ENCODE data around the gene AKIRIN1. TPM values are rescaled to one million over a fixed set of nuclear protein-coding genes. Genes with fewer than 3 reads are reported as not detected.
A peak's percentile ranks its signal among the peaks of the same experiment; 100 is the strongest.
"Not testable (repeated sequence)": the region's sequence is repeated elsewhere in the genome, so short reads cannot be mapped to it uniquely, and the experiment has no call there.

The AKIRIN1 gene
- total RNA-seq, 2 experiments from 2014 or later, result 40.0 to 50.4 TPM

- TF ChIP-seq EZH2phosphoT487 (IDR thresholded peaks at IDR 0.05; ENCODE audit: borderline replicate concordance, low read depth, low read length) (no peak), CTCF (conservative IDR thresholded peaks at IDR 0.05; ENCODE audit: low read length) (no peak)
- Histone ChIP-seq H3K9me3 (ENCODE audit: low read length) (no peaks in the 10 kb centered on the region), H3K4me2 (ENCODE audit: low read length) (no peak overlapping the region), H4K20me1 (ENCODE audit: insufficient read depth, low read length) (peaks cover 7% of the 10 kb centered on the region; the same call in 1 of the 2 replicates), H3K27ac (ENCODE audit: low read depth, low read length, poor library complexity, severe bottlenecking) (no peak overlapping the region), H2AFZ (ENCODE audit: low read length) (no peak overlapping the region), H3K4me3 (ENCODE audit: low read depth, low read length, poor library complexity, severe bottlenecking) (no peak overlapping the region), H3K9me2 (ENCODE audit: insufficient read depth, low read length) (no peaks in the 10 kb centered on the region), H3K79me2 (ENCODE audit: insufficient read depth, low read depth, low read length) (peaks cover 7% of the 10 kb centered on the region; the same call in 1 of the 2 replicates), H3K36me3 (ENCODE audit: insufficient read depth, low read length) (peaks cover 99% of the 10 kb centered on the region), H3K4me1 (ENCODE audit: insufficient read depth, low read length, poor library complexity, severe bottlenecking) (no peaks in the 10 kb centered on the region)
- no peak for DNase-seq (ENCODE audit: low spot score)
- ChIA-PET POLR2A (interaction anchor here (0.5 to 1.7 kb wide), 3 partner anchors 12 to 716 kb away, joined by 3 to 6 read pairs (median 3); partner anchors contain the start of gene NDUFS5), CTCF (ENCODE audit: unreplicated experiment) (no interaction called here)
- no TSS peak for BruUV-seq (replicated peaks)
- intact Hi-C loops (cut with micrococcal nuclease; ENCODE audit: unreplicated experiment), result no loop called here
Measured at GRCh38 chr1:39003794-39004193, 12.7 kb downstream of the AKIRIN1 start.

GRCh38 chr1:39006287-39006686 lies 15.2 kb downstream of the AKIRIN1 start:
- H3K79me2 ChIP-seq (ENCODE audit: insufficient read depth, low read depth, low read length), result no peaks in the 10 kb centered on the region
- no peak for DNase-seq (ENCODE audit: low spot score)
- no peak overlapping the region for H3K4me2 ChIP-seq (ENCODE audit: low read length)
- POLR2A ChIA-PET, result interaction anchor here (0.6 kb wide), 1 partner anchor 118 kb away, joined by 7 read pairs; no protein-coding TSS in a partner anchor
- H4K20me1 ChIP-seq (ENCODE audit: insufficient read depth, low read length), result no peaks in the 10 kb centered on the region
- H3K4me3 ChIP-seq (ENCODE audit: low read depth, low read length, poor library complexity, severe bottlenecking), result no peak overlapping the region
- CTCF ChIA-PET (ENCODE audit: unreplicated experiment), result no interaction called here
- no peak for TF ChIP-seq CTCF (conservative IDR thresholded peaks at IDR 0.05; ENCODE audit: low read length)
- TF ChIP-seq EZH2phosphoT487 (IDR thresholded peaks at IDR 0.05; ENCODE audit: borderline replicate concordance, low read depth, low read length), result no peak
- intact Hi-C loops (cut with micrococcal nuclease; ENCODE audit: unreplicated experiment), result no loop called here
- H3K9me3 ChIP-seq (ENCODE audit: low read length), result no peaks in the 10 kb centered on the region
- H3K9me2 ChIP-seq (ENCODE audit: insufficient read depth, low read length), result no peaks in the 10 kb centered on the region
- no TSS peak for BruUV-seq (replicated peaks)
- H2AFZ ChIP-seq (ENCODE audit: low read length), result no peak overlapping the region
- no peak overlapping the region for H3K27ac ChIP-seq (ENCODE audit: low read depth, low read length, poor library complexity, severe bottlenecking)
- peaks cover 90% of the 10 kb centered on the region for H3K36me3 ChIP-seq (ENCODE audit: insufficient read depth, low read length)
- no peaks in the 10 kb centered on the region for H3K4me1 ChIP-seq (ENCODE audit: insufficient read depth, low read length, poor library complexity, severe bottlenecking)

GRCh38 chr1:39006726-39007645 lies 15.9 kb downstream of the AKIRIN1 start:
- H3K4me1 ChIP-seq (ENCODE audit: insufficient read depth, low read length, poor library complexity, severe bottlenecking), result no peaks in the 10 kb centered on the region
- H3K79me2 ChIP-seq (ENCODE audit: insufficient read depth, low read depth, low read length), result no peaks in the 10 kb centered on the region
- H4K20me1 ChIP-seq (ENCODE audit: insufficient read depth, low read length), result no peaks in the 10 kb centered on the region
- no peaks in the 10 kb centered on the region for H3K9me2 ChIP-seq (ENCODE audit: insufficient read depth, low read length)
- H3K4me3 ChIP-seq (ENCODE audit: low read depth, low read length, poor library complexity, severe bottlenecking), result no peak overlapping the region
- no peak for DNase-seq (ENCODE audit: low spot score)
- intact Hi-C loops (cut with micrococcal nuclease; ENCODE audit: unreplicated experiment), result no loop called here
- POLR2A ChIA-PET, result interaction anchor here (0.6 kb wide), 1 partner anchor 119 kb away, joined by 7 read pairs; no protein-coding TSS in a partner anchor
- H2AFZ ChIP-seq (ENCODE audit: low read length), result no peak overlapping the region
- CTCF ChIA-PET (ENCODE audit: unreplicated experiment), result no interaction called here
- no peaks in the 10 kb centered on the region for H3K9me3 ChIP-seq (ENCODE audit: low read length)
- no peak for TF ChIP-seq EZH2phosphoT487 (IDR thresholded peaks at IDR 0.05; ENCODE audit: borderline replicate concordance, low read depth, low read length)
- 0 out of 2 replicates have a peak, but pooled peaks have one; percentile 20 for TF ChIP-seq CTCF (conservative IDR thresholded peaks at IDR 0.05; ENCODE audit: low read length)
- H3K27ac ChIP-seq (ENCODE audit: low read depth, low read length, poor library complexity, severe bottlenecking), result no peak overlapping the region
- BruUV-seq (replicated peaks), result no TSS peak
- H3K36me3 ChIP-seq (ENCODE audit: insufficient read depth, low read length), result peaks cover 86% of the 10 kb centered on the region
- H3K4me2 ChIP-seq (ENCODE audit: low read length), result no peak overlapping the region

- BruUV-seq (replicated peaks); intact Hi-C loops (cut with micrococcal nuclease; ENCODE audit: unreplicated experiment); H3K4me1 ChIP-seq (ENCODE audit: insufficient read depth, low read length, poor library complexity, severe bottlenecking); DNase-seq (ENCODE audit: low spot score); H2AFZ ChIP-seq (ENCODE audit: low read length); H3K27ac ChIP-seq (ENCODE audit: low read depth, low read length, poor library complexity, severe bottlenecking); H3K4me2 ChIP-seq (ENCODE audit: low read length); H3K9me2 ChIP-seq (ENCODE audit: insufficient read depth, low read length); H3K4me3 ChIP-seq (ENCODE audit: low read depth, low read length, poor library complexity, severe bottlenecking); H3K9me3 ChIP-seq (ENCODE audit: low read length); H3K79me2 ChIP-seq (ENCODE audit: insufficient read depth, low read depth, low read length); CTCF ChIA-PET (ENCODE audit: unreplicated experiment); H4K20me1 ChIP-seq (ENCODE audit: insufficient read depth, low read length): not testable (repeated sequence)
- peaks cover 16% of the 10 kb centered on the region for H3K36me3 ChIP-seq (ENCODE audit: insufficient read depth, low read length)
- POLR2A ChIA-PET, result interaction anchor here (1.6 kb wide), 1 partner anchor 10 kb away, joined by 3 read pairs; no protein-coding TSS in a partner anchor
Measured at GRCh38 chr1:39014956-39015355, 23.9 kb downstream of the AKIRIN1 start.
